IPS-15b (cell line): ENCODE data around the gene THAP3.
"Not testable (repeated sequence)": the region's sequence is repeated elsewhere in the genome, so short reads cannot be mapped to it uniquely, and the experiment has no call there.

ENCODE experiments used
- H3K27me3 ChIP-seq: one replicate; pipeline ENCODE4 v1.6.1; 2013; ENCODE audit warnings: low read length; ENCODE audit not compliant: control insufficient read depth, insufficient read depth
- H3K36me3 ChIP-seq: one replicate; pipeline ENCODE4 v1.6.1; 2013; ENCODE audit warnings: low read length; ENCODE audit not compliant: control insufficient read depth, insufficient read depth
- H3K4me1 ChIP-seq: one replicate; pipeline ENCODE4 v1.6.1; 2013; ENCODE audit warnings: mild to moderate bottlenecking, low read length; ENCODE audit not compliant: control insufficient read depth, insufficient read depth
- H3K4me3 ChIP-seq: one replicate; pipeline ENCODE4 v1.5.1; 2013; ENCODE audit warnings: low read depth, low read length
- H3K9ac ChIP-seq: one replicate; pipeline ENCODE4 v1.6.1; 2013; ENCODE audit warnings: low read depth, mild to moderate bottlenecking, low read length
- H3K9me3 ChIP-seq: one replicate; pipeline ENCODE4 v1.6.1; 2013; ENCODE audit warnings: mild to moderate bottlenecking, low read length; ENCODE audit not compliant: control insufficient read depth, insufficient read depth

THAP3 gene

DNA sequence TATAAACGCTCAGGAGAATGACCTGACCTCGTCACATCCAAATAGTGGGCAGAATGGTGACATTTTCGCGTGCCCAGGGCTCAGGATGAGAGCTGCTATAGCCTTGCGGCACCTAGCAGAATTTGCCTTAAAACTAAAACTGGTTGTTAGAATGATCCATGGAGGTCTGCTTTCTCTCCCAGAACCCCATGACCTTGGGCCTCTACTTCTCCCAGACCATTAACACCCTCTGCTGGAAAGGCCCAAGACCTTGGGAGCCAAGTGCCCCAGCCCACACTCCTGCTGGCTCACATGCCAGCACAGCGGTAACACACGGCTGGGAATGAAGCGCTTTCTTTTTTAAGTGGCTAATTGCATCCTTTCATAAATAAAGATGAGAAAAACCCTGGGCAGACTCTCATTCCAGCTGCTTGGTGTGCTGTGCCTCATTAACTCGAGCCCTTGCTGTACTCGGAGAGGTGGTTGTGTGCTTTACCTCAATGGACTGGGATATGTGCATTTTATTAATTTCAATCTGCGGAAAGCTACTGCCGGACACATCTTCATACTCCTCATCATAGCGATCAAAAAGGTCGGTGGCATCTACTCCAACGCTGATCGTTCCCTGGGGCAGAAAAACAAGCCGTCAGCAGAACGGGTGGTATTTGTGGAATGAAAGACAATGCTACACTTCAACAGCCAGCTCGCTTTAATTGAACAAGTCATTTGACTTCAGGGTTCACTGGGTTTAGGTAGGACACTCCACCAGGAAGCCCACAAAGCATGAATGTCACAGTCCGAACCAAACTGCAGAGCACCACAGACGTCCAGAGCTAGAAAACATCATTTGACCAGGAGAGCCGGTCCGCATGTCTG, 29.0 kb downstream of the THAP3 start:
- Histone ChIP-seq H3K27me3 (no peaks in the 10 kb centered on the region), H3K4me1 (no peaks in the 10 kb centered on the region), H3K9me3 (no peaks in the 10 kb centered on the region), H3K4me3 (no peak overlapping the region), H3K9ac (peak overlapping the region; percentile 26), H3K36me3 (peaks cover 26% of the 10 kb centered on the region)

DNA sequence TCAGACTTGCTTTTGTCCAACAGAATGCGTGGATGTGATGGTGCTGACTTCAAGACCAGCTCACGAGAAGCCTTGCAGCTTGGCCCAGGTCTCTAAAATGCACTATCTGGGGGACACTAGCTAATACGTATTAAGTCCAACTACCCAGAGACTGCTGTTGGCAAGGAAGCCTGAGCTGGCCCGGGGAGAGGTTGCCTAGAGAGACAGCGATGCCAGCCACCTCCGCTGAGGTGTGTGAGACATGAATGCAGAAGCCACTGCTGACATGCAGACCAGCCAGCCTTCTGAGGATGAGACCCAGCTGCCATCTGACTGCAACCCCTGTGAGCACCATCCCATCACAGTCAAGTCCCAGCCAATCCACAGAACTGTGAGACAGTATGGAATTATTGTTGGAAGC, 32.5 kb downstream of the THAP3 start:
- H3K36me3 ChIP-seq: peaks cover 20% of the 10 kb centered on the region
- no peak overlapping the region for H3K9ac ChIP-seq
- H3K4me1 ChIP-seq: no peaks in the 10 kb centered on the region
- no peaks in the 10 kb centered on the region for H3K9me3 ChIP-seq
- H3K27me3 ChIP-seq: no peaks in the 10 kb centered on the region
- no peak overlapping the region for H3K4me3 ChIP-seq

DNA sequence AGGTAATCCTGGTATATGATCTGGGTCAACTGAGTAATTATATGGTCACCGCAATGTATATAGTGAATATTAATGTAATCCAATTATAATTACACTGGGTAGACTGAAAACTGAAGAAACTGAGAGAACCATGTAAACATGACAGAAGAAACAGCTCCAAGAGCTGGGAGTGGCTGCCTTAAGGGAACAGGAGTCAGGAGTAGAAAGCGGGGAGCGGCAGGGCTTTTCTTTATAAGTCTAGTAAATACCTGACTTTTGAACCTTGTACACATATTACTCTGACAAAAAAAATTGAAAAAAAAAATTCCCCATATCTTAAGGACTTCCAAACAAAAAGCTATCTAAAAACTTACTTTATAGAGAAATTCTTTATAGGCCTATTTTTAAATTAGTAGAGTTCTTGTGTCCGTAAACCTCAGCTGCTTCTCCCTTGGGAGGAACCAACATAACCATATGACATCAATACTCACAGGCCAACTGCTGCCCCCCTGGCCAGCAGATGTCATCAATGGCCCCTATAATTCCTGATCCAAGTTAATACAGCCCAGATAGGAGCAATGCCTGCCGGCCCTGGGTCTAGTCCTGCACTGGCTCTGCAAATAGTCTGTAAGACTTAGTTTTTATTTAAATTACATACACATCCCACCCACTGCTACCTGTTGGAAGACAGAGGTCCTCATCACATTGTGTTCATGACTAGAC, 33.8 kb downstream of the THAP3 start:
- Histone ChIP-seq H3K4me3 (no peak overlapping the region), H3K27me3 (no peaks in the 10 kb centered on the region), H3K36me3 (peaks cover 9% of the 10 kb centered on the region), H3K4me1 (no peaks in the 10 kb centered on the region), H3K9ac (no peak overlapping the region), H3K9me3 (no peaks in the 10 kb centered on the region)

DNA sequence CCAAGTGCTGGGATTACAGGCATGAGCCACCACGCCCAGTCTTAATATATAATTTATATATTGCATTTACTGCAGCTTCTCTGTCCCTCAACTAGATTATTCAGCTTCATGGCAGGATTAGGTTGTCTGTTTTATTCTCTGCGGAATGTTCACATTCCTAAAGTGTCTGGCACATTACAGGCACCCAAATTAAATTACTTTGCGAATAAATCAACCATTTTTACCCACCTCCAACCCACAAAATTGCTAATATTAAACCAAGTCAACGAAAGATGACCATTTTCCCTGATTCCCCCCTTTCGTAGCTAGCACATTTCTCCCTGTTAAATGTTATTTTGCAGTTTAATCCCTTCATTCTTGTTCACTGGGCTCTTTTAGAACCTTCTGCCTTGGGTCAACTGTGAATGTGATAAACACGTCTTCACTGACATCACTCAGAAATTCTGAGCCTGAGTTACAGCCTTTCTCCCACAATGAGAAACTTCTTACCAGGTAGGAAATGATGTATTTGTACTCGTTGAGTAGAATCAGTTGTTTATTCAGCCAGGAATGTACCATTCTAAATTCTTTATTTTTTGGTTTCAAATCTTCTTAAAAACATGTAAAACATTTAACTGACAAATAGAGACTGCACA, 35.9 kb downstream of the THAP3 start:
- Histone ChIP-seq H3K4me1 (no peaks in the 10 kb centered on the region), H3K27me3 (no peaks in the 10 kb centered on the region), H3K4me3 (no peak overlapping the region), H3K36me3 (peaks cover 9% of the 10 kb centered on the region), H3K9me3 (no peaks in the 10 kb centered on the region), H3K9ac (no peak overlapping the region)

DNA sequence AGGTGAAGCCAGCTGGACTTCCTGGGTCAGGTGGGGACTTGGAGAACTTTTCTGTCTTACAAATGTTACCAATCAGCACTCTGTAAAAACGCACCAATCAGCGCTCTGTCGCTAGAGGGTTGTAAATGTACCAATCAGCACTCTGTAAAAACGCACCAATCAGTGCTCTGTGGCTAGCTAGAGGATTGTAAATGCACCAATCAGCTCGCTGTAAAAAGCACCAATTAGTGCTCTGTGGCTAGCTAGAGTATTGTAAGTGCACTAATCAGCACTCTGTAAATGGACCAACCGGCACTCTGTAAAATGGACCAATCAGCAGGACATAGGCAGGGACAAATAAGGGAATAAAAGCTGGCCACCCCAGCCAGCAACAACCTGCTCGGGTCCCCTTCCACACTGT, 37.8 kb downstream of the THAP3 start:
- not testable (repeated sequence) for H3K27me3 ChIP-seq, H3K4me1 ChIP-seq, H3K4me3 ChIP-seq, H3K9ac ChIP-seq, H3K9me3 ChIP-seq
- peaks cover 15% of the 10 kb centered on the region for H3K36me3 ChIP-seq

DNA sequence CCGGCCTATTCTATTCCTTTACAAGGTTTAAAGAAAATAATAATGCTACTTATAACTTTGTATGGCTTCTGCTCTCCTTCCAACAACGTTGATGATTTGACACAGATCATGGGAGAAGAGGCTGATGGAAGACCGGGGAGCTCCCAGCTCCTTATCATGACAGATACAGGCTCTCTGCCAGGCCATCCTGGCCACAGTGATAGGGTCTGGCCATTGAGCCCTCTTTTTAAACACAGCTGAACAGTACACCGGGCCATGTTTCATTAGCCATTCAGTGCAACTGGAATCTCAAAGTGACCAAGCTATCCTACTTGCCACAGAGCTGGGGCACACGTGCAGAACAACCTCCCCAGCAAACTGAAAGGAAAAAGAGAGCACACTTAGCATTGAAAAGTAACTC, 42.0 kb downstream of the THAP3 start:
- H3K36me3 ChIP-seq: peaks cover 17% of the 10 kb centered on the region
- no peaks in the 10 kb centered on the region for H3K9me3 ChIP-seq
- no peaks in the 10 kb centered on the region for H3K27me3 ChIP-seq
- H3K9ac ChIP-seq: no peak overlapping the region
- H3K4me1 ChIP-seq: no peaks in the 10 kb centered on the region
- H3K4me3 ChIP-seq: no peak overlapping the region

DNA sequence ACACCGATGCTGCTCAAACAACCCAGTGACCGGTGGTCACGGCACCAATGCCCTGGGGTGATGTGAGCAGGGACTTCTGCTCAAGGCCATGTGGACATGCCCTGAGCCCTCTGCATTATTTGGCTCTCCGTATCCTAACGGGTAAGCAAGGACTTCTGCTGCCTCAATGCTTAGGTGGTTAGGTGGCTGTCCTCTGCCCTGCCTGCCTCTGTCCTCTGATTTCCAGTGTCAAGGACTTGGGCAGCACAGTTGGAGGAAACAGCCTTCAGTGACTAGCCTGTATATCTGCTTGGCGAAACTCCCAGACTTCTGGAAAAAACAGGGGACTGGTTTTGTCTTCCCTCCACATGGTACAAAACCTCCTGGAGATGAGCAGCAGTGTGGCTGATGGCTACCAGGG, 42.5 kb downstream of the THAP3 start:
- Histone ChIP-seq H3K36me3 (peaks cover 15% of the 10 kb centered on the region), H3K9ac (no peak overlapping the region), H3K9me3 (no peaks in the 10 kb centered on the region)

DNA sequence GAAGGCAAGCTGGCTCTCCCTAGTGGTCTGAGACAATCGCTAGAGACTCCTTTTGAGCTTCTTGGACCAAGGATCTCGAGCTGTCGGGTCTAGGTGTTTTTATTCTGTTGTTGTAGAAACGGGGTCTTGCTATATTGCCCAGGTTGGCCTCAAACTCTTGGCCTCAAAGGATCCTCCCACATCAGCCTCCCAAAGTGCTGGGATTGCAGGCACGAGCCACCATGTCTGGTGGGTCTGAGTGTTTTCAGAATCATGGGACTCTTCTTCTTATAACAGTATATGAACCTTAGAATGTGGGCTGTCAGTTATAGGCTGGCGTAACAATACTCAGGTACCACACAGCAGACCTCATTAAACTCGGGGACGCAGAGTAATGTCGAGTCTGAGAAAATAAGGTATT, 43.8 kb downstream of the THAP3 start:
- Histone ChIP-seq H3K27me3 (no peaks in the 10 kb centered on the region), H3K4me3 (no peak overlapping the region), H3K36me3 (peaks cover 20% of the 10 kb centered on the region), H3K9ac (no peak overlapping the region), H3K9me3 (no peaks in the 10 kb centered on the region), H3K4me1 (no peaks in the 10 kb centered on the region)

More for the DNA sequence above, 42.5 kb downstream of the THAP3 start:
- no peak overlapping the region for H3K4me3 ChIP-seq
- no peaks in the 10 kb centered on the region for H3K27me3 ChIP-seq
- no peaks in the 10 kb centered on the region for H3K4me1 ChIP-seq

DNA sequence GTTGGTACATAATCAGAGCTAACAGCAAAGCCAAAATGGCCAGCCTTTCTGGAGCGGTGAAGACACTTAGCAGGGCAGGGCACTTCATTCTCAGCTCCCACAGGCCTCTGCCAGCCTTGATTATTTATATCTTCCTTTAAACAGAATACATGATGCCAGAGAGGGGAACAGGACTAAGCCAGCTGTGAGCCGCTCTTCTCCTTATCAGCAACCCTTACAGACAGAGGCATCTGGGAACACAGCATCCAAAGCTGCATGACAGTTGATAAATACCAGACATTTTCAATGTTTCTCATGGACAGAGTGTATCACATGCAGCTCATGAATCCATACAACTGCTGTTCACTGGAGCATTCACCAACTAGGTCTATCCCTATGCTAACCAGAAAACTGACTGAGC, 47.9 kb downstream of the THAP3 start:
- Histone ChIP-seq H3K4me1 (no peaks in the 10 kb centered on the region), H3K9ac (no peak overlapping the region), H3K36me3 (peaks cover 22% of the 10 kb centered on the region), H3K9me3 (no peaks in the 10 kb centered on the region), H3K27me3 (no peaks in the 10 kb centered on the region), H3K4me3 (no peak overlapping the region)

DNA sequence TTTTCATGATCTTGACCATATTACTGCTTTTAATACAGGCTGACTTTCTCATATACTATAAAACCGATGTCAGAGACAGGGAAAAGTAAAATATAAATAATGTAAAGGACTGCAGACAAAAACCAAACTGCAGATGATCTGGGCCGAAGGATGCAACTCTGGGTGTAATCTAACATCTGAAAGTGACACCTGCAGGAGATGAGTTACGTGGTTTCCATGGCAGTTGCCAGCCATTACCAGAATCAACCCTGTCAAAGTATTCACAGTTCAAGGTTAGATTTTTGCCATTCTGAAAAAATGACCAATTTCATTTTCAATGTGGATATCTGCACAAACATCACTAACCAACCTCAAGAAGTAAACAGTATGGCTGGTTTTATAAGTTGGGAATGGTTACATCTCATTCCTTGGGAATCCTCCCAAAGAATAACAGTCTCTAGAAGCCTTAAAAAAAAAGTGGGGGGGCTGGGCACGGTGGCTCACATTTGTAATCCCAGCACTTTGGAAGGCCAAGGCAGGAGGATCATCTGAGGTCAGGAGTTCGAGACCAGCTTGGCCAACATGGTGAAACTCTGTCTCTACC, 49.2 kb downstream of the THAP3 start:
- no peak overlapping the region for H3K4me3 ChIP-seq
- no peaks in the 10 kb centered on the region for H3K9me3 ChIP-seq
- no peaks in the 10 kb centered on the region for H3K4me1 ChIP-seq
- H3K9ac ChIP-seq: no peak overlapping the region
- H3K27me3 ChIP-seq: no peaks in the 10 kb centered on the region
- H3K36me3 ChIP-seq: peaks cover 20% of the 10 kb centered on the region

DNA sequence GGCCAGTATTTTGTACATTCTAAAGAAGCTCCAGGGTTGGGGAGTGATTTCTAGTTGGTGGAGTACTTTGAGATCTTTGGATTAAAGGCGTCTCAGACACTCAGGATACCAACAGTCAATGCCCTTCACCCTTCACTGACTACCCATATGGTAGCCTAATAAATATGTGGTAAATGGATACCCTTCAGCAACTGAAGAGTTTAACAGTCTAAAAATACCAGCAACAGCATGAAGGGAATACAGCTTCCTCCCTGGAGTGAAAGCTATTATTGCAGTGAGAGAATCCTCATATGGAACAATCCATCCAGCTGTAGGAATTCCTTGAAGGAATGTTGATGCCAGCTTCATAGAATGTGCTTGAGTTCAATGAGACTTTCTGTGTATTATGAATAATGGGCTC, 50.1 kb downstream of the THAP3 start:
- Histone ChIP-seq H3K9ac (no peak overlapping the region), H3K27me3 (no peaks in the 10 kb centered on the region), H3K4me1 (no peaks in the 10 kb centered on the region), H3K36me3 (peaks cover 20% of the 10 kb centered on the region), H3K9me3 (no peaks in the 10 kb centered on the region), H3K4me3 (no peak overlapping the region)
